Occipital lobe (tissue), 2 donors: ENCODE results near the gene EFS. TPM values are rescaled to one million over a fixed set of nuclear protein-coding genes. Genes with fewer than 3 reads are reported as not detected.

Source experiments
- DNase-seq: peaks from one replicate; lab custom pipeline; 2025; lab: John Stamatoyannopoulos, UW
- total RNA-seq: library from RNA; depleted of rRNA; stranded (reverse); fragments of >200 nt; gene quantifications from one replicate; pipeline ENCODE4 v1.2.3, GENCODE V29; 2014

The EFS gene
- total RNA-seq, 1 donor from 2014 or later, result 17.5 TPM

DNA sequence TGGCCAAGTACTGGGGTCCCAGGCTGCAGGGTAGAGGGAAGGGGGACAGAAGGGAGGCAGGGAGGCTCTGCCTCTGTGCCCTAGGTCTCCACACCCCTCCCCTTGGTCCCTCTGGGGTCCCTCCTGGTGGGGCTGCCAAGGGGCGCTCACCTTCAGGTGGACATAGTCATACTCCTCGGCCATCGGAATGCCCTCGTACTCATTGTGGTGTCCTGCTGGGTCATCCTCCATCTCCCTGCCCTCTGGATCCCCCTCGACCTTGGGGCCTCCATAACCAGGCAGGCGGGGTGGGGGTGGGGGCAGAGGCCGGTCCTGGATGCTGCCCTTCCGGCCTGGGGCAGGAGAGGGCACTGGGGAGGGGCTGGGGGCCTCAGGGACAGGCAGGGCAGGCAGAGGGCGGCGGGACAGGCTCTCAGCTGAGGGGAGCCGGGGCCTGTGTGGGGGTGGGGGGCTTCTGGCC lies 5.8 kb downstream of the EFS start:
- DNase-seq, result no peak

DNA sequence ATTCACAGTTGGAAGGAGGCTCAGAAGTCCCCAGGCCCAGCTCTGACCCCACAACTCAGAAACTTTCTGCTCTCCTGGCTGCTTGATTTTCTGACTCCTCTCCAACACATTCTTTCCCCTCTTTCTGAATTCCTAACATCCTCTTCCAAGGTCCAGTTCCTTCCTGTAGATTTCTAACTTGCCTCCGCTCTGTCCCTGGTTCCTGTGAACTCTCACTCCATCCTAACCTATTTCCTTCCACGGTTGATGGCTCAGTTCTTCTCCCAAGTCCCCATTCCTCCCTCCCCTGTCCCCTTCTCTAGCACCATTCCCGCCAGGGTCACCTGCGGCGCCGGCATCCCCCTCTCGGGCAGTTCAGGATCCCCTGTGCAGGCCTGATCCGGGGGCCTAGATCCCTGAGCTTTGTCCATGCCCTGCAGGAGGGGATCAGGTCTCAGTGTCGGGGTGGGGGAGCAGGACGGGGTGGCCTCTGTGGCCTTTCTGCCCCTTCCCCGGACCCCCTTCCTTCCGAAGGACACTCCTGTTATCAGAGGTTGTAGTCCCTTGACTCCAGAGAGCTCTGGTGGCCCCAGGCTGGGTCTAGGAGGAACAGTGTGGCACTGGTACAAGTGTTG lies 6.3 kb downstream of the EFS start:
- DNase-seq, result no peak

GRCh38 chr14:23358042-23358441 lies 6.9 kb downstream of the EFS start:
- no peak for DNase-seq

- no peak for DNase-seq
Measured at GRCh38 chr14:23357261-23357660, 7.7 kb downstream of the EFS start.

- DNase-seq, result no peak
Measured at GRCh38 chr14:23356662-23357061, 8.3 kb downstream of the EFS start.

DNA sequence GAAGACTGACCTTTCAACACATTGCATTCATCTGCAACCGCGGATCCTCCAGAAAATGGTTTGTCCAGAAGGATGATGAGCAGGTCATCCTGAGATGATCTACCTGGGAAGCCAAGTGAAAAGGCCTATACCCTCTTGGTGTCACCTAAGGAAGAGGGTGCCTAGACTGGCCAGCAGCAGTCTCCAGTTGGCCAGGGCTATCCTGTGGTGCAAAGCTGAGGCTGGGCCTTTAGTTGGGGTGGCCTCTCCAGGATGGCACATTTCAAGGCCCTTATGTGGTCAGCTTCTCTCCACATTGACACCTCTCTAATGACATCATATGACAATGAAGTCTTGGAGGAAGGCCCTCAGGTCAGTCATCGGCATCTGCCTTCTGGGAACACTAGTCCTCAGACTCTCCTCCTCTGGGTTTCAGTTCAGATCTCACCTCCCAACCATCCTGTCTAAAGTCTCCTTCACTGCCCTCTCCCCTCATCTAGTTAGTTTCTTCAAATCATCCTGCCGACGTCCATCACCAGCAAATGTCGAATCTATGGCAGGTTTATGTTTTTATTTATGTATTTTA lies 9.0 kb downstream of the EFS start:
- DNase-seq, result no peak

- DNase-seq, result no peak
Measured at GRCh38 chr14:23354990-23355389, 10.0 kb downstream of the EFS start.

- DNase-seq, result no peak
Measured at GRCh38 chr14:23353433-23353780, 11.6 kb downstream of the EFS start.

DNA sequence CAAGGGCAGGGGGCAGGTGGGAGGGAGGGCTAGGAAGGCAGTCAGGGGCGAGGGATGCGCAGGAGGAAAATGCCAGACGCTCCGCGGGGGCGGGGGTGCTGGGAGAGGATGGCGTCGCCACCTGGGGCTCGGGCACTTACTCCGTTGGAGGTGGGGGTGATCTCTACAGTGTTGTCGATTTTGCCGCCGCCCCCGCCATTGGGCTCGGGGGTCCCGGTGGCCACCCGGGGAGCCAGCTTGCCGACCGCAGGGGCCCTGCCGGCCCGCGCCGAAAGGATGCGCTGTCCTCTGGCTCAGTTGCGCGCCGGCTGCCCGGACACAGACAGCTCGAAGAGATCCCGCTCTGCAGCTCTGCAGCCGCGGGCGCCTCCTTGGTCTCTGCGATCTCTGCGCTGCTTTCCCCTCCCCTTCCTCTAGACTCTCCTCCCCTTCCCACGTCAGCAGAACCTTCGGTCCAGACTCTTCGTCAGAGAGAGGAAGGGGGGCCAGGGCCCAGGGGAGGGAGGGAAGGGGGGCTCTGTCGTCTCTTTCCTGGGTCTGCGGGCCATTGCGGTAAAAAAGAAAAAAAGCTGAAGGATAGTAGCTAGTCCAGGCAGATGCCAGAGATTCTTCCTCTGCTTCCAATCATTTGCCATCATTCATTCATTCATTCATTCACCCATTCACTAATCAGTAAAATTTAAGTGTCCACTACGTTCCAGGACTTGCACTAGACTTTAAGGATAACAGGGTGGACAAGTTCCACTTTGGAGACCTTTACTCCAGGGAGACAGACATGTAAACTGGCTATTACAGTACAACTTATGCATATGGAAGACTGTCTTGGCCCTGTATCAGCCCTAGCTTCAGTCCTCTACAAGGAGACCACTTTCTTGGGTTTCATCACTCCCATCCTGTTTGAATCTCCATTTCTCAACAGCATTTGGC lies 12.2 kb downstream of the EFS start, which contains the start of gene SLC22A17:
TSS of gene SLC22A17 (minus strand) at position 382 of the 927 bp plus-strand sequence.
- DNase-seq, result peak; percentile 86

DNA sequence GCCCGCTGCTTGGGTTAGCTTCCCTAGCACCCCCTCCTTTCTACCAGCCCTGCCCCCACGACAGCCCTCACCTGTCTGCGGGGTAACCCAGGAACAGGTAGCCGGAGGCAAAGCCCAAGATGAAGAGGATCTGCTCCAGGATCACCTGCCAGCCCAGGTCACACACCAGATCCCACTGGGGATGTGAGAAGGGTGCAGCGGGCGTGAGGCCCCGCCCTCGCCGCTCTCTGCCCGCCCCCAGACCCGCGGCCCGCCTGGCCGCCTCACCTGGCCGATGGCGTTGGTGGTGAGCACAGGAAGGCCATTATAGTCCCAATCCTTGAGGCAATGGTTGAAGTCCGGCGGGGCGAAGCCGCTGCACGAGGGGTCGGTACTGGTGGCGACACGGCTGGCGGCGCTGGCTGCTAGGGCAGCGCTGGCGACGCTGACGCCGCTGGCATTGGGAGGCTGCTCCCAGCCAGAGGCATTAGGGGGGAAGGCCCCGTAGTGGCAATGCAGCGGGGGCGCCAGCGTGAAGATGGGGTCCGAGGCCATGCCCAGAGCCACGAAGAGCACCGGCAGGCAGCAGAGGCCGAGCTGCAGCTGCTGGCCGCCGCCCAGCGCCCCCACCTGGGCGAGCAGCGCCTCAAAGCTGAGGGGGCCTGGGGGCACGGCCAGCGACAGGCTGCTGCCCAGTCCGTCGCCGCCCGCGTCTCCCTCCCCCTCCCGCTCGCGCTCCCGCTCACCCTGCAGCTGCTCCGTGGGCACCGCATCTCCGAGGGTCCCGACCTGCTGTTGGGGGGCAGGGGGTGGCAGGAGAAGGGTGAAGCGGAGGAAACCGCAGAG lies 13.1 kb downstream of the EFS start:
- no peak for DNase-seq

- DNase-seq, result no peak
Measured at GRCh38 chr14:23349156-23349845, 15.7 kb downstream of the EFS start.

DNA sequence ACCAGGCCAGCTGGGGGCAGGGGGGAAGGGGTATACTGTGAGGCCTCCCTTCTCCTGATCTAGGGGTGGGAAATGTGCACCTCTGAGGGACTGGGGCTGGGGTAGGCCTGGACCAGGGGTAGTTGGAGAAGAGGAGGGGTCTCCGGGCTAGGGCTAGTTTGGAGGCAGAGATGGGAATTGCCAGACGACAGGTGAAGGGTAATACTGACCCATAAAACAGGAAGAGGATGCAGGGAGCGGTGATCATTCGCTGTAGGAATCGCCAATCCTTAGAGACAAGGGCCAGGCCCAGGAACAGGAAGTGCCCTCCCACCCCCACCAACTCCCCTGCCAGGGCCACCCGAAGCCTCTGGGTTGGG lies 16.7 kb downstream of the EFS start:
- DNase-seq, result no peak

- DNase-seq, result no peak
Measured at GRCh38 chr14:23347406-23348296, 17.3 kb downstream of the EFS start.

DNA sequence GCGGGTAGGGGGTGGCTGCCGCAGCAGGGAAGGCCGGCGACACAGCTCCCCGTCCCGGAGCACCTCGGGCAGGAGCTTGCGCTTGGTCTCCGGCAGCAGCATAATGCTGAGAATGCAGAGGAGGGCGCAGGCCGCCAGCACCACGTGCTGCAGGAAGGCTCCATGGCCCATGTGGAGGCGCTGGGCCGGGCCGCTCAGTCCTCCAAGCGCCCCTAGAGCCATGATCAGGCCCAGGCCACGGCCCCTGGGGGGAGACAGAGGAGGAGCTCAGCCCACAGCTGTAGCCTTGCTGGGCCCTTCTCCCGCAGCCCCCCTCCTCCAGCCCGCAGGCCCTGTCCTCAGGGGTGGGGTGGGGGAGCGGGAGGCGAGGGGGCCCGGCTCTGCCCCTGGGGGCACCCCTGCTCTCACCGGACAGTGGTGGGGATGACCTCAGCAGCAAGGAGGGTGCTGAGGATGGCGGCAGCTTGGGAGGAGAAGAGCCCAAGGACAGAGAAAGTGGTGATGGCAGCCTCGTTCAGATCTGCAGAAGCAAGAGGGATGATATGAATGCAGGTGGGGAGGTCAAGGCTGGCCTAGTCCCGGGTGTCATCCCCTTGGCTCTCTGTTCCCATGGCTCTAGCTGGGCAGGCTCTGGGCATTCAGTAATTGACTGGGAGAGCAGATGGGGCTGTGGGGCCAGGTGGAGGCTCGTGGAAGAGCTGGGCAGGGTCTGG lies 18.1 kb downstream of the EFS start:
- DNase-seq, result no peak

DNA sequence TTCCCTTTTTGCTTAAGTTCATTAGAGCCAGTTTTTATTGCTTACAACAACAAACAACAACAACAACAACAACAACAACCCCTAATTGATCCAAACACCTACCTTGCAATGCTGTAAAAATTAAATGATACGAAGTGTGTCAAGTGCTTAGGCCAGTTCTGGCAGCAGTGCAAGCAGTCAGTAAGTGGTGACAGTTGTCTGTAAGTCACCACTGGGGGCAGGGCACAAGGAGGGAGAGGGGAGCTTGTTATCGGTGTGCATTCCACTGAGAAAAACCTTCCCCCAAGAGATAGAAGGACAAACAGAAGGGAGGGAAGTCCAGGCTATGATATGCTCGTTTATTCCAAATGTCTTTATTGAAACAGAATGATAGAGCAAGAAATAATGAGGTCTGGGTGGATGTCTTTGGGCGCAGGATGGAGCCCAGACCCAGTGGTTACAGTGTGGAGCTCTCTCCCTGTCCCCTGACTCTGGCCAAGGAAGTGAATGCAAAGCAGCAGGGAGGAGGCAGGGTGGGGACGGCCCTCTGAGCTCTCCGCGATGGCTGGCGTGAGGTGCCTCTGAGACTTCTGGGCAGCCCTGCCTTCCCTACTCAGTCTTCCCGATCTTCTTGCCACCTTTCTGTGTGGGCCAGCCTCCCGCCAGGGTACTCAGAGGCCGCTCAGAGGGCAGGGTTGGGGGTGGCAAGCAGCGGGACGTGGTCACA lies 18.8 kb downstream of the EFS start:
- DNase-seq, result no peak

- DNase-seq, result no peak
Measured at GRCh38 chr14:23344481-23344880, 20.5 kb downstream of the EFS start.

GRCh38 chr14:23339506-23340268 lies 25.3 kb downstream of the EFS start:
- DNase-seq, result no peak

DNA sequence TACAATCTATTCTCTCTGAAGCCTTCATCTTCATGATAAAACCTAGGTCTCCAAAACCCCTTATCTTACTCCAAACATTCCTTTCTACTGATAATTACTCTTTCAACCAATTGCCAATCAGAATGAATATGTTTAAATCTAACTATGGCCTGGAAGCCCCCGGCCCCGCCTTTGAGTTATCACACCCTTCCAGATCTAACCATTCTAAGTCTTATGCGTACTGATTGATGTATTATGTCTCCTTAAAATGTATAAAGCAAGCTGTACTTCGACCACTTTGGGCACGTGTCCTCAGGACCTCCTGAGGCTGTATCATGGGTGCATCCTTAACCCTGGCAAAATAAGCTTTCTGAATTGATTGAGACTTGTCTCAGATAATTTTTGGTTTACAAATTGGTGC lies 29.3 kb downstream of the EFS start:
- no peak for DNase-seq
